ENCODE measurements around the gene FOXA2.

Gene FOXA2

GRCh38 chr20:22584522-22584921, at the start of gene FOXA2:
Gene FOXA2, minus strand, starts transcription at chr20:22584572. Its CDS starts 294 bp downstream, at chr20:22584278.
- TF ChIP-seq CTCF (IDR thresholded peaks at IDR 0.05; ENCODE audit: low read depth, low read length), result no peak
- no peak for DNase-seq (ENCODE audit: extremely low read depth, low read depth)

DNA sequence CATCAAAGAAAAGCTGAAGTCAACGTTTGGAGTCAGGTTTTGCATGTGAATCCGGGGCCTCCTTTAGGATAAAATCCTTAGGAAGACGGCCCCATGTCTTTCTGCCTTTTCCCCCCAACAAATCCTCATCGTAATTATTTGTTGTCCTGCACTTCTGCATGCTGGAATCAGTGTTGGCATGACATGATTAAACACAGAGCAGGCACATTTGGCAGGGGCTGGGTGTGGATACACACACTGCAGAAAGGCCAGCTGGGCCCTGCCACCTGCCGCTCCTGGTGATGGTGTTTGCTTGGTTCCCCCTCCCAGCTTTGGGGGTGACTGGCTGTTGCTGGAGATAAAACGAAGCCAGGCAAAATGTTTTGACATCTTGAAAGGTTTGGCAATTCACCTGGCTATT, 46.3 kb upstream of the FOXA2 start:
- no peak for DNase-seq (ENCODE audit: extremely low read depth, low read depth)
- TF ChIP-seq CTCF (IDR thresholded peaks at IDR 0.05; ENCODE audit: low read depth, low read length), result no peak

DNA sequence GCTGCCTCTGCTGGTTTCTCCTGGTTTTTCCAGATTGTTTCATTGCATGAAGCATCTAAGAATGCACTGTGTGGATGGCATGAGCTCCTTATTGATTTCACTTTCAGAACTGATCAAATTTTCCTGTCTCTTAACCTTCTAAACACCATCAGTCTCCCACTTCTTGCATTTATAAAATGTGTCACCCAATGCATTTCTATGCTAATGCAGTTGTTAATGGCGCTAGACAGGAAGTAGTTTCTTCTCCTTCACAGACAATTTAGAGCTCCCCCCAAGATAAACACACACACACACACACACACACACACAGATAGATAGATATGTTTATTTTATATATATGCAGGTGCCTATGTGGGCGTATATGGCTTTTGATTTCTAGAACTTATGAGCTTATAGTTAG, 45.6 kb upstream of the FOXA2 start:
- TF ChIP-seq CTCF (IDR thresholded peaks at IDR 0.05; ENCODE audit: low read depth, low read length), result no peak
- DNase-seq (ENCODE audit: extremely low read depth, low read depth), result no peak

- TF ChIP-seq CTCF (IDR thresholded peaks at IDR 0.05; ENCODE audit: low read depth, low read length), result no peak
- DNase-seq (ENCODE audit: extremely low read depth, low read depth), result no peak
Observed at GRCh38 chr20:22629447-22629846, 45.1 kb upstream of the FOXA2 start.

- no peak for TF ChIP-seq CTCF (IDR thresholded peaks at IDR 0.05; ENCODE audit: low read depth, low read length)
- no peak for DNase-seq (ENCODE audit: extremely low read depth, low read depth)
Observed at GRCh38 chr20:22626496-22626895, 42.1 kb upstream of the FOXA2 start.

GRCh38 chr20:22623211-22623610, 38.8 kb upstream of the FOXA2 start:
- no peak for DNase-seq (ENCODE audit: extremely low read depth, low read depth)
- no peak for TF ChIP-seq CTCF (IDR thresholded peaks at IDR 0.05; ENCODE audit: low read depth, low read length)

GRCh38 chr20:22620342-22620741, 36.0 kb upstream of the FOXA2 start:
- no peak for TF ChIP-seq CTCF (IDR thresholded peaks at IDR 0.05; ENCODE audit: low read depth, low read length)

More at GRCh38 chr20:22620342-22620741, 36.0 kb upstream of the FOXA2 start:
- no peak for DNase-seq (ENCODE audit: extremely low read depth, low read depth)

All from AG09319 (cell line).